SU-DHL-6 (cell line): ENCODE data around the gene KCNJ12.
"Not testable (repeated sequence)": the region's sequence is repeated elsewhere in the genome, so short reads cannot be mapped to it uniquely, and the experiment has no call there.

Experiments used
- H2AFZ ChIP-seq: fragments of 200-600 bp; sonication (generic); 2 replicates; pipeline ENCODE4 v1.6.1; 2014; ENCODE audit warnings: low read depth, mild to moderate bottlenecking, moderate library complexity, mixed read lengths, antibody characterized with exemption, low read length; ENCODE audit not compliant: severe bottlenecking
- H3F3A ChIP-seq: fragments of 200-600 bp; shearing (Covaris generic); 2 replicates; pipeline ENCODE4 v1.6.0; 2016; ENCODE audit warnings: antibody characterized with exemption, mild to moderate bottlenecking; ENCODE audit not compliant: insufficient read depth
- H3K27ac ChIP-seq: fragments of 200-600 bp; sonication (generic); 2 replicates; pipeline ENCODE4 v1.5.1; 2016; ENCODE audit warnings: low read depth, mild to moderate bottlenecking, low read length, moderate library complexity, mixed read lengths
- H3K27me3 ChIP-seq: fragments of 200-600 bp; sonication (generic), shearing (Covaris generic); 2 replicates; pipeline ENCODE4 v1.6.0; 2014; ENCODE audit warnings: mild to moderate bottlenecking, low read length
- H3K36me3 ChIP-seq: fragments of 200-600 bp; sonication (generic); 2 replicates; pipeline ENCODE4 v1.6.1; 2014; ENCODE audit warnings: mild to moderate bottlenecking, low read length, mixed read lengths
- H3K4me2 ChIP-seq: fragments of 300-600, 200-600 bp; shearing (Covaris generic), sonication (generic); 2 replicates; pipeline ENCODE4 v1.6.0; 2014; ENCODE audit warnings: low read length, low read depth, mild to moderate bottlenecking; ENCODE audit not compliant: poor library complexity, severe bottlenecking
- H3K4me3 ChIP-seq: fragments of 200-600 bp; sonication (generic); 2 replicates; pipeline ENCODE4 v1.5.1; 2014; ENCODE audit warnings: antibody characterized with exemption, low read length, mild to moderate bottlenecking, mixed read lengths; ENCODE audit not compliant: insufficient read depth, poor library complexity, severe bottlenecking
- H3K79me2 ChIP-seq: fragments of 200-600 bp; sonication (generic); 2 replicates; pipeline ENCODE4 v1.6.1; 2014; ENCODE audit warnings: mild to moderate bottlenecking, low read length, moderate library complexity; ENCODE audit not compliant: insufficient read depth
- H3K9ac ChIP-seq: fragments of 200-600 bp; sonication (generic); 2 replicates; pipeline ENCODE4 v1.7.0; 2014; ENCODE audit warnings: mild to moderate bottlenecking, low read length
- H3K9me2 ChIP-seq: fragments of 200-600 bp; sonication (generic); replicated peaks from 2 replicates; pipeline ENCODE4 v1.6.1; 2014; ENCODE audit warnings: low read length; ENCODE audit not compliant: insufficient read depth
- H3K9me3 ChIP-seq: fragments of 200-600 bp; sonication (generic); 2 replicates; pipeline ENCODE4 v1.6.1; 2014; ENCODE audit warnings: low read length, mixed read lengths; ENCODE audit not compliant: insufficient read depth
- H4K20me1 ChIP-seq: fragments of 200-600 bp; sonication (generic); 2 replicates; pipeline ENCODE4 v1.6.1; 2014; ENCODE audit warnings: low read depth, mild to moderate bottlenecking, antibody characterized with exemption, low read length, moderate library complexity, mixed read lengths
- EZH2phosphoT487 ChIP-seq: fragments of 200-600 bp; sonication (generic), shearing (Covaris generic); conservative IDR thresholded peaks from 2 replicates; pipeline ENCODE4 v1.6.1; 2018; ENCODE audit warnings: mild to moderate bottlenecking, antibody characterized with exemption, low read length, moderate library complexity, mixed read lengths
- TF ChIP-seq, protein P1 (sequence below): fragments of 200-600 bp; sonication (generic); IDR thresholded peaks from one replicate; pipeline ENCODE4 v1.5.1; 2017; ENCODE audit warnings: antibody characterized with exemption, mild to moderate bottlenecking, low read length, moderate library complexity; ENCODE audit not compliant: insufficient read depth, poor library complexity, severe bottlenecking

Gene KCNJ12

DNA sequence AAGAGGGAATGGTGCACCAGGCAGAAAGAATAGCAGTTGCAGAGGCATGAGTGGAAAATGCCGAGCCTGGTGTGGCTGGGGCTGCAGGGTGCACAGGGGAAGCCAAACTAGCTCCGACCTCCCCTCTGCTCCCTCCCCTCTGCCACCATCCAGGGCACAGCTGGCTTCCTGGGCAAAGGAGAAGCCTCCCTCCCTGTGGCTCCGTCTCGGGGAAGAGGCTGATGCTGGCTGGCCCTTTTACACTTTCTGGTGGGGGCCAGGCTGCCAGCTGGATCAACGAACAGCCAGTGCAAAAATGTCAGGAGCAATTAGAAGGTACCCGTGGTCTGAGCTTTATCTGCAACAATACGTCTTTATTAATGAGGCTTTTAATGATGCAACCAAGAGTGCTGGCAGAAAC lies 37.1 kb upstream of the KCNJ12 start:
- Histone ChIP-seq H3K4me2 (no peak overlapping the region), H3K27ac (no peak overlapping the region), H3K79me2 (no peaks in the 10 kb centered on the region), H4K20me1 (no peaks in the 10 kb centered on the region), H3K9me3 (no peaks in the 10 kb centered on the region), H3K27me3 (no peaks in the 10 kb centered on the region), H3K36me3 (no peaks in the 10 kb centered on the region), H2AFZ (no peak overlapping the region), H3F3A (no peaks in the 10 kb centered on the region), H3K4me3 (no peak overlapping the region), H3K9me2 (no peaks in the 10 kb centered on the region), H3K9ac (no peak overlapping the region)
- no peak for TF ChIP-seq EZH2phosphoT487
- TF ChIP-seq, protein P1, sequence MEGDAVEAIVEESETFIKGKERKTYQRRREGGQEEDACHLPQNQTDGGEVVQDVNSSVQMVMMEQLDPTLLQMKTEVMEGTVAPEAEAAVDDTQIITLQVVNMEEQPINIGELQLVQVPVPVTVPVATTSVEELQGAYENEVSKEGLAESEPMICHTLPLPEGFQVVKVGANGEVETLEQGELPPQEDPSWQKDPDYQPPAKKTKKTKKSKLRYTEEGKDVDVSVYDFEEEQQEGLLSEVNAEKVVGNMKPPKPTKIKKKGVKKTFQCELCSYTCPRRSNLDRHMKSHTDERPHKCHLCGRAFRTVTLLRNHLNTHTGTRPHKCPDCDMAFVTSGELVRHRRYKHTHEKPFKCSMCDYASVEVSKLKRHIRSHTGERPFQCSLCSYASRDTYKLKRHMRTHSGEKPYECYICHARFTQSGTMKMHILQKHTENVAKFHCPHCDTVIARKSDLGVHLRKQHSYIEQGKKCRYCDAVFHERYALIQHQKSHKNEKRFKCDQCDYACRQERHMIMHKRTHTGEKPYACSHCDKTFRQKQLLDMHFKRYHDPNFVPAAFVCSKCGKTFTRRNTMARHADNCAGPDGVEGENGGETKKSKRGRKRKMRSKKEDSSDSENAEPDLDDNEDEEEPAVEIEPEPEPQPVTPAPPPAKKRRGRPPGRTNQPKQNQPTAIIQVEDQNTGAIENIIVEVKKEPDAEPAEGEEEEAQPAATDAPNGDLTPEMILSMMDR = no peak

DNA sequence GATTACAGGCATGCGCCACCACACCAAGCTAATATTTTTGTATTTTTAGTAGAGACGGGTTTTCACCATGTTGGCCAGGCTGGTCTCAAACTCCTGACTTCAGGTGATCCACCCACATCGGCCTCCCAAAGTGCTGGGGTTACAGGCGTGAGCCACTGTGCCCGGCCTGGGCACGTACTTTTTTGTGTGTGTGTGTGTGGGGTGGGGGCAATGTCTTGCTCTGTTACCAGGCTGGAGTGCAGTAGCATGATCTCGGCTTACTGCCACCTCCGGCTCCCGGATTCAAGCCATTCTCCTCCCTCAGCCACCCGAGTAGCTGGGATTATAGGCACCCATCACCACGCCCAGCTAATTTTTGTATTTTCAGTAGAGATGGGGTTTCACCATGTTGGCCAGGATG lies 36.6 kb upstream of the KCNJ12 start:
- H3K36me3 ChIP-seq, H2AFZ ChIP-seq, H3F3A ChIP-seq, H4K20me1 ChIP-seq, H3K9me3 ChIP-seq, H3K79me2 ChIP-seq, H3K27me3 ChIP-seq, H3K9me2 ChIP-seq, H3K4me2 ChIP-seq, H3K9ac ChIP-seq, H3K4me3 ChIP-seq, H3K27ac ChIP-seq: not testable (repeated sequence)

DNA sequence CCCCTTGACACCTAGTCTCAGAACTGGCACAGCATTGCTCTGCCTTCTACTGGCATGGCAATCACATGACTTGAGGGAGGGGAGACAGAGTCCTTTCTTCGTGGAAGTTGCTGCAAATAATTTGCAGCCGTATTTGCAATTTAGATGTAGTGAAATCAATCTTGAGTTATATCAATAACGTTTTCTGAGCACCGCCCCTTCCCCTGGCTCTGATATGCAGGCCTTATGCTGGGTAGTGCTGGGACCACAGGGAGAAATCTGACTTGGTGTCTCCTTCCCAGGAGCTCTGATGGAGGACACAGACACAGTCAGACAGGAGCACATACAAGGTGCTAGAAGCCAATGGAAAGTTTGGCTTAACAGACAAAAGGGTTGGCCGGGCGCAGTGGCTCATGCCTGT lies 35.8 kb upstream of the KCNJ12 start:
- H3K4me2 ChIP-seq, H2AFZ ChIP-seq, H3K9ac ChIP-seq, H3K4me3 ChIP-seq, H3K27me3 ChIP-seq, H3K27ac ChIP-seq, H3F3A ChIP-seq, H3K9me3 ChIP-seq, H3K79me2 ChIP-seq, H3K9me2 ChIP-seq, H4K20me1 ChIP-seq, H3K36me3 ChIP-seq: not testable (repeated sequence)

DNA sequence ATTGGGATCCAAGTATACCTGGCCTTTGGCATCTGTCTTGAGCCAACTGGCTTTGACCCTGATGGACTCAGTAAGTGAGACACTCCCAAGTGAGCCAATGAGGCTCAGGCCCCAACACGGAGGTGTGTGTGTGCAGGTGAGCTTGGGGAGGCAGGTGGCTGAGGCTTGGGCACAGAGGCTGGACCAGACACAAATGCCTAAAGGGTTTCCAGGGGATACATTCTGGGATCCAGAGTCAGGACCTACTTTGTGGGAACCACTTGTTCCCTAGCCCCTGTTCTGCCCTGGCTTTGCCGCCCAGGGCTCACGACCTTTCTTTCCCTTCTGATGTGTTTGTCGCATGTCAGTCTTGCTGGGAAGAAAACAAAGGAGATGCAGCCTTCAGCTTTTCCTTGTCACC lies 34.9 kb upstream of the KCNJ12 start:
- H3K4me3 ChIP-seq, H3F3A ChIP-seq, H3K9me2 ChIP-seq, H3K4me2 ChIP-seq, H3K27me3 ChIP-seq, H3K9me3 ChIP-seq, H2AFZ ChIP-seq, H3K27ac ChIP-seq, H3K9ac ChIP-seq, H3K79me2 ChIP-seq, H4K20me1 ChIP-seq, H3K36me3 ChIP-seq: not testable (repeated sequence)

DNA sequence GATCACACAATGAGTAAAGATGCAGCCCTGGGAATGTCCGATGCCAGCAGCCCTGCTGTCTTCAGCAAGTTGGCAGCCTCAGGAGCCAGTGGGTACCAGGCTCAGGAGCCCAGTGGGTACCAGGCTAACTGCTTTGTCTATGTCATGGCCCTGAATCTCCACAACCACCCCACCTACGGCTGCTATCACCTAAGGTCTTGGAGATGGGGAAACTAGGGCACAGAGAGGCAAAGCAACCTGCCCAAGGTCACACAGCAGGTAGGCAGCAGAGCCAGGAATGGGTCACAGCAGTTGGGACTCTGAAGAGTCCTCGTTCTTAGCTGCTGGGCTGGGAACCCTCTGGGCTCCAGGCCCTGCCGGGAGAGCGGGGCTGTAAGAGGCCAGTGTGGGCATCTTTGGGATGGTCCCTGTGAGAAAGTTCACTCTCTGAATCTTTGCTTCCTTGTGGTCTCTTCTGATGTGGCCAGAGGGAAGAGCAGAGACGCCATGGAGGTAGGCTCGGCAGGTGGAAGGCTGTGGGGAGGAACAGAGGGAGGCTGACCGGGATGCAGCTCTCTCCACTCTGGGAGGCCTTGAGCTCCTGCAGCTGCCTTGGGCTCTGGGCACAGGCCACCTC lies 34.1 kb upstream of the KCNJ12 start:
- not testable (repeated sequence) for H2AFZ ChIP-seq, H3K9ac ChIP-seq, H3K36me3 ChIP-seq, H3K27ac ChIP-seq, H3K9me3 ChIP-seq, H4K20me1 ChIP-seq, H3K9me2 ChIP-seq, H3K4me2 ChIP-seq, H3K4me3 ChIP-seq, H3F3A ChIP-seq, H3K27me3 ChIP-seq, H3K79me2 ChIP-seq

DNA sequence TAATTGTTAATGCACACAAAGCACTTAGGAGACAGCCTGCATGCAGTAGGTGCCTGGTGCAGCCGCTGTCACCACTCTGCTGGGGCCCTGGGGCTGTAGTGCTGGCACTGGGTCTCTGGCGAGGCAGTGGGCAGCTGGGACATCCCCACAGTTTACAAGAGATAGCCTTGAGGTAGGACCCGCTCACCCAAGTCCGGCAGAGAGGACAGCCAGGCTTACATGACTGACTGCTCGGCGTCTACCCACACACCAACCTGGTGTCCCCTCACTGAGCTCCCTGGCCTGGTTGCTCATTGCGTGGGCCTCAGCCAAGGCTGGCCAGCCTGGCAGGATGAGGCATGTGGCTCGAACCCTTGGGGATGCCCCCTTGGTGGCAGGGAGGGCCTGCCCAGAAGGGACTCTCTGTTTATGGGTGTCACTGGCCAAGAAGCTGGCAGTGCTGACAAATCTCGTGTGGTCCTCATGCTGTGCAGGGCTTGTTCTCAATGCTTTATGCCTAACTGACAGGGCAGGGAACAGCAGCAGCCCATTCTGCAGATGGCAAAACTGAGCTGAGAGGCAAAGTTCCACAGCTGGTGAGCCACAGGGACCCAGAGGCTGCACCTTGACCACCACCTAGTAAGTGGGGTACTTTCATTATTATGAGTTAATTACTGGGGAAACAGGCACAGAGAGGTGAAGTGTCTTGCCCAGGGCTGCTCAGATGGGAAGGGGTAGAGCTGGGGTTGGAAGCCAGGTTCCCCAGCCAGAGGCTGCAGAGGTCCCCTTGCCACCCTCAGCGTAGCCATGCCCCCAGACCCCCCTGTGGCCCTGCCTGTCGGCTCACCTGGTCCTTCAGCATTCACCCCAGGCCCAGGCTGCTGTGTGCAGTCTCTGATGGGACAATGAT lies 32.9 kb upstream of the KCNJ12 start:
- not testable (repeated sequence) for H3F3A ChIP-seq, H3K4me2 ChIP-seq, H3K4me3 ChIP-seq, H2AFZ ChIP-seq, H3K9me2 ChIP-seq, H3K9me3 ChIP-seq, H3K27me3 ChIP-seq, H4K20me1 ChIP-seq, H3K36me3 ChIP-seq, H3K79me2 ChIP-seq
- H3K27ac ChIP-seq = peak overlapping the region; percentile 26; the same call in 1 of the 2 replicates
- H3K9ac ChIP-seq = 0 out of 2 replicates have a peak overlapping the region, but pooled peaks have one; percentile 20

DNA sequence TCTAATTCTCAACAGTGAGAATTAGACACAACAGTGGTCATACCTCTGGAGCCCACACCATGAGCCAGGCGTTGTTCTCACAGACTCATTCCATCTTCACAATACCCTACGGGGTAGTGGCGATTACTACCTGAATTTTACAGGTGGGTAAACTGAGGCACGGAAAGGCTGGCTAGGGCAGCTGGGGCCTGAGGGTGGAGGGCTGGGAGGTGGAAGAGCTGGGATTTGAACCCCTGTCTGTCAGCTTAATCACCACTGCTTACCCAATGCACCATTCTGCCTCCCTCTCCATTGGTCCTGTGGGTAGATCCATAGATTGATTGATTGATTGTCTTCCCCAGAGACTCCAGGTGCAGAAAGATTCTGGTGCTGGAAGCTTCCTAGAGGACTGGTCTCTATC lies 31.4 kb upstream of the KCNJ12 start:
- peak overlapping the region; percentile 1 for H2AFZ ChIP-seq
- H3K9me3 ChIP-seq, H4K20me1 ChIP-seq, H3K36me3 ChIP-seq, H3K9me2 ChIP-seq, H3K4me3 ChIP-seq, H3K79me2 ChIP-seq, H3K27me3 ChIP-seq, H3F3A ChIP-seq: not testable (repeated sequence)
- peak overlapping the region; percentile 55 for H3K9ac ChIP-seq
- peak overlapping the region; percentile 43 for H3K4me2 ChIP-seq
- H3K27ac ChIP-seq = peak overlapping the region; percentile 88
